Measurements from ENCODE around the gene SOX4.

- no peak for TF ChIP-seq CTCF (conservative IDR thresholded peaks at IDR 0.05; ENCODE audit: low read depth in 2 of 2)
- TF ChIP-seq EZH2phosphoT487 (IDR thresholded peaks at IDR 0.05; ENCODE audit: unreplicated experiment), result no peak
- no peak for TF ChIP-seq REST (IDR thresholded peaks at IDR 0.05; ENCODE audit: unreplicated experiment)
- no peak for TF ChIP-seq EZH2 (IDR thresholded peaks at IDR 0.05; ENCODE audit: low read depth, unreplicated experiment)
- no peak for TF ChIP-seq JUNB (IDR thresholded peaks at IDR 0.05; ENCODE audit: unreplicated experiment)
- no peak for TF ChIP-seq CREB1 (CRISPR knock-in tag; IDR thresholded peaks at IDR 0.05; ENCODE audit: low read depth)
- no peak for TF ChIP-seq STAT1 (IDR thresholded peaks at IDR 0.05; ENCODE audit: unreplicated experiment)
- no peak for TF ChIP-seq POLR2AphosphoS5 (IDR thresholded peaks at IDR 0.05; ENCODE audit: low read depth)
- TF ChIP-seq ETS1 (IDR thresholded peaks at IDR 0.05), result no peak
- no peak for TF ChIP-seq NANOG (IDR thresholded peaks at IDR 0.05; ENCODE audit: borderline replicate concordance)
- TF ChIP-seq ZNF114 (CRISPR knock-in tag; IDR thresholded peaks at IDR 0.05), result no peak
- TF ChIP-seq ZNF331 (CRISPR knock-in tag; IDR thresholded peaks at IDR 0.05; ENCODE audit: low read depth), result no peak
- no peak for TF ChIP-seq ZNF462 (CRISPR knock-in tag; IDR thresholded peaks at IDR 0.05)
Observed at GRCh38 chr6:21565431-21565830, 28.1 kb upstream of the SOX4 start.

Measured in GM23338 (cell line).